Measurements from ENCODE around the gene APBA2.
A peak's percentile ranks its signal among the peaks of the same experiment; 100 is the strongest.

The APBA2 gene

GRCh38 chr15:28934645-28935044 lies 48.9 kb downstream of the APBA2 start:
- Histone ChIP-seq H3K4me2 (ENCODE audit: low read length, poor library complexity, severe bottlenecking) (no peak overlapping the region), H3K18ac (ENCODE audit: low read depth in 1 of 2, low read length in 2 of 2) (no peak overlapping the region), H2BK120ac (ENCODE audit: low read depth, low read length) (no peak overlapping the region), H2AK5ac (ENCODE audit: low read length, severe bottlenecking) (no peak overlapping the region), H3K27me3 (ENCODE audit: control insufficient read depth in 1 of 2, insufficient read depth in 1 of 2, low read length in 2 of 2) (peaks cover 0 to 10% of the 10 kb centered on the region in 2 experiments), H3K4me1 (ENCODE audit: control insufficient read depth, insufficient read depth, low read depth, low read length) (peaks cover 2% of the 10 kb centered on the region), H3K14ac (ENCODE audit: low read length in 2 of 2) (no peak overlapping the region), H3K4ac (ENCODE audit: low read depth in 1 of 2, low read length in 2 of 2) (no peak overlapping the region), H3K36me3 (ENCODE audit: control insufficient read depth in 1 of 2, insufficient read depth in 2 of 2, low read depth in 1 of 2, low read length in 2 of 2) (no peaks in the 10 kb centered on the region), H4K91ac (ENCODE audit: low read length) (peak overlapping the region; percentile 54), H3K23ac (ENCODE audit: low read length in 2 of 2) (no peak overlapping the region), H2BK5ac (ENCODE audit: low read depth, low read length, poor library complexity, severe bottlenecking) (no peak overlapping the region), H3K79me1 (replicated peaks; ENCODE audit: low read length, poor library complexity, severe bottlenecking) (peaks cover 9% of the 10 kb centered on the region), H2BK12ac (ENCODE audit: low read length in 2 of 2) (no peak overlapping the region), H3K9ac (ENCODE audit: low read length) (no peak overlapping the region), H3K27ac (ENCODE audit: low read length, poor library complexity, severe bottlenecking) (no peak overlapping the region), H3K9me3 (ENCODE audit: control insufficient read depth, low read length) (no peaks in the 10 kb centered on the region), H4K8ac (ENCODE audit: low read length) (peak overlapping the region; percentile 31), H2BK15ac (ENCODE audit: low read depth, poor library complexity, severe bottlenecking) (peak overlapping the region; percentile 23), H2AFZ (ENCODE audit: low read depth, low read length) (no peak overlapping the region), H3K4me3 (ENCODE audit: insufficient read depth in 1 of 2, low read depth in 1 of 2, low read length in 2 of 2) (no peak overlapping the region)
- DNase-seq, result no peak
- 96% methylated on average over 6 of the region's 6 CpGs for WGBS

GRCh38 chr15:28935316-28935715 lies 49.5 kb downstream of the APBA2 start:
- Histone ChIP-seq H2BK15ac (ENCODE audit: low read depth, poor library complexity, severe bottlenecking) (no peak overlapping the region), H3K18ac (ENCODE audit: low read depth in 1 of 2, low read length in 2 of 2) (peak overlapping the region in 1 of 2 experiments; percentile 28), H3K79me1 (replicated peaks; ENCODE audit: low read length, poor library complexity, severe bottlenecking) (peaks cover 9% of the 10 kb centered on the region), H3K9ac (ENCODE audit: low read length) (no peak overlapping the region), H2BK5ac (ENCODE audit: low read depth, low read length, poor library complexity, severe bottlenecking) (no peak overlapping the region), H2AFZ (ENCODE audit: low read depth, low read length) (no peak overlapping the region), H3K27me3 (ENCODE audit: control insufficient read depth in 1 of 2, insufficient read depth in 1 of 2, low read length in 2 of 2) (peaks cover 0 to 10% of the 10 kb centered on the region in 2 experiments), H3K4me3 (ENCODE audit: insufficient read depth in 1 of 2, low read depth in 1 of 2, low read length in 2 of 2) (no peak overlapping the region), H3K14ac (ENCODE audit: low read length in 2 of 2) (no peak overlapping the region), H3K4me2 (ENCODE audit: low read length, poor library complexity, severe bottlenecking) (no peak overlapping the region), H2BK12ac (ENCODE audit: low read length in 2 of 2) (no peak overlapping the region), H4K91ac (ENCODE audit: low read length) (no peak overlapping the region), H3K23ac (ENCODE audit: low read length in 2 of 2) (no peak overlapping the region), H3K27ac (ENCODE audit: low read length, poor library complexity, severe bottlenecking) (no peak overlapping the region), H3K36me3 (ENCODE audit: control insufficient read depth in 1 of 2, insufficient read depth in 2 of 2, low read depth in 1 of 2, low read length in 2 of 2) (no peaks in the 10 kb centered on the region), H2AK5ac (ENCODE audit: low read length, severe bottlenecking) (no peak overlapping the region), H4K8ac (ENCODE audit: low read length) (no peak overlapping the region), H3K4ac (ENCODE audit: low read depth in 1 of 2, low read length in 2 of 2) (peak overlapping the region in 1 of 2 experiments; percentile 25), H3K9me3 (ENCODE audit: control insufficient read depth, low read length) (no peaks in the 10 kb centered on the region), H2BK120ac (ENCODE audit: low read depth, low read length) (no peak overlapping the region), H3K4me1 (ENCODE audit: control insufficient read depth, insufficient read depth, low read depth, low read length) (peaks cover 6% of the 10 kb centered on the region)
- 81% methylated on average over 4 of the region's 6 CpGs for WGBS
- peak; percentile 31 for DNase-seq

GRCh38 chr15:28936081-28936480 lies 50.3 kb downstream of the APBA2 start:
- no peak overlapping the region for H3K9ac ChIP-seq (ENCODE audit: low read length)
- no peak overlapping the region for H3K4me2 ChIP-seq (ENCODE audit: low read length, poor library complexity, severe bottlenecking)
- no peak overlapping the region for H3K23ac ChIP-seq (ENCODE audit: low read length in 2 of 2)
- H2AFZ ChIP-seq (ENCODE audit: low read depth, low read length), result no peak overlapping the region
- H2AK5ac ChIP-seq (ENCODE audit: low read length, severe bottlenecking), result no peak overlapping the region
- no peak overlapping the region for H2BK12ac ChIP-seq (ENCODE audit: low read length in 2 of 2)
- no peaks in the 10 kb centered on the region for H3K36me3 ChIP-seq (ENCODE audit: control insufficient read depth in 1 of 2, insufficient read depth in 2 of 2, low read depth in 1 of 2, low read length in 2 of 2)
- peaks cover 6% of the 10 kb centered on the region for H3K4me1 ChIP-seq (ENCODE audit: control insufficient read depth, insufficient read depth, low read depth, low read length)
- peaks cover 7% of the 10 kb centered on the region for H3K79me1 ChIP-seq (replicated peaks; ENCODE audit: low read length, poor library complexity, severe bottlenecking)
- peak overlapping the region in 1 of 2 experiments; percentile 22 for H3K18ac ChIP-seq (ENCODE audit: low read depth in 1 of 2, low read length in 2 of 2)
- H3K9me3 ChIP-seq (ENCODE audit: control insufficient read depth, low read length), result no peaks in the 10 kb centered on the region
- no peak for DNase-seq
- no peak overlapping the region for H4K8ac ChIP-seq (ENCODE audit: low read length)
- no peak overlapping the region for H3K4me3 ChIP-seq (ENCODE audit: insufficient read depth in 1 of 2, low read depth in 1 of 2, low read length in 2 of 2)
- 95% methylated on average over 8 of the region's 8 CpGs for WGBS
- no peak overlapping the region for H3K14ac ChIP-seq (ENCODE audit: low read length in 2 of 2)
- H4K91ac ChIP-seq (ENCODE audit: low read length), result no peak overlapping the region
- no peak overlapping the region for H3K27ac ChIP-seq (ENCODE audit: low read length, poor library complexity, severe bottlenecking)
- no peak overlapping the region for H2BK120ac ChIP-seq (ENCODE audit: low read depth, low read length)
- peaks cover 0 to 10% of the 10 kb centered on the region in 2 experiments for H3K27me3 ChIP-seq (ENCODE audit: control insufficient read depth in 1 of 2, insufficient read depth in 1 of 2, low read length in 2 of 2)
- no peak overlapping the region for H2BK15ac ChIP-seq (ENCODE audit: low read depth, poor library complexity, severe bottlenecking)
- no peak overlapping the region for H2BK5ac ChIP-seq (ENCODE audit: low read depth, low read length, poor library complexity, severe bottlenecking)
- H3K4ac ChIP-seq (ENCODE audit: low read depth in 1 of 2, low read length in 2 of 2), result peak overlapping the region in 1 of 2 experiments; percentile 18

GRCh38 chr15:28936481-28936881 lies 50.7 kb downstream of the APBA2 start:
- no peak overlapping the region for H3K14ac ChIP-seq (ENCODE audit: low read length in 2 of 2)
- no peak overlapping the region for H3K4me2 ChIP-seq (ENCODE audit: low read length, poor library complexity, severe bottlenecking)
- no peak overlapping the region for H3K9ac ChIP-seq (ENCODE audit: low read length)
- H2BK12ac ChIP-seq (ENCODE audit: low read length in 2 of 2), result peak overlapping the region in 1 of 2 experiments; percentile 18
- H3K27ac ChIP-seq (ENCODE audit: low read length, poor library complexity, severe bottlenecking), result no peak overlapping the region
- H3K36me3 ChIP-seq (ENCODE audit: control insufficient read depth in 1 of 2, insufficient read depth in 2 of 2, low read depth in 1 of 2, low read length in 2 of 2), result no peaks in the 10 kb centered on the region
- H2AFZ ChIP-seq (ENCODE audit: low read depth, low read length), result no peak overlapping the region
- WGBS, result 92% methylated on average over 9 of the region's 9 CpGs
- no peak overlapping the region for H2BK120ac ChIP-seq (ENCODE audit: low read depth, low read length)
- no peaks in the 10 kb centered on the region for H3K9me3 ChIP-seq (ENCODE audit: control insufficient read depth, low read length)
- peak overlapping the region in 1 of 2 experiments; percentile 22 for H3K18ac ChIP-seq (ENCODE audit: low read depth in 1 of 2, low read length in 2 of 2)
- H3K4ac ChIP-seq (ENCODE audit: low read depth in 1 of 2, low read length in 2 of 2), result no peak overlapping the region
- H3K27me3 ChIP-seq (ENCODE audit: control insufficient read depth in 1 of 2, insufficient read depth in 1 of 2, low read length in 2 of 2), result peaks cover 0 to 10% of the 10 kb centered on the region in 2 experiments
- H2BK5ac ChIP-seq (ENCODE audit: low read depth, low read length, poor library complexity, severe bottlenecking), result no peak overlapping the region
- no peak overlapping the region for H3K4me3 ChIP-seq (ENCODE audit: insufficient read depth in 1 of 2, low read depth in 1 of 2, low read length in 2 of 2)
- H3K79me1 ChIP-seq (replicated peaks; ENCODE audit: low read length, poor library complexity, severe bottlenecking), result peaks cover 7% of the 10 kb centered on the region
- no peak overlapping the region for H2AK5ac ChIP-seq (ENCODE audit: low read length, severe bottlenecking)
- H3K23ac ChIP-seq (ENCODE audit: low read length in 2 of 2), result no peak overlapping the region
- H2BK15ac ChIP-seq (ENCODE audit: low read depth, poor library complexity, severe bottlenecking), result no peak overlapping the region
- no peak for DNase-seq
- peaks cover 6% of the 10 kb centered on the region for H3K4me1 ChIP-seq (ENCODE audit: control insufficient read depth, insufficient read depth, low read depth, low read length)
- H4K8ac ChIP-seq (ENCODE audit: low read length), result peak overlapping the region; percentile 51
- H4K91ac ChIP-seq (ENCODE audit: low read length), result no peak overlapping the region
